HEK293 (cell line): Measurements from ENCODE around the gene MED25.
A peak's percentile ranks its signal among the peaks of the same experiment; 100 is the strongest.

Experiments used
- HIC1 ChIP-seq: fragments of 450-650 bp; formaldehyde crosslinking; IDR thresholded peaks from 2 replicates; pipeline ENCODE4 v1.5.1; 2016; ENCODE audit warnings: missing biosample characterization, missing genetic modification characterization
- OSR2 ChIP-seq: fragments of 450-650 bp; formaldehyde crosslinking; IDR thresholded peaks from 2 replicates; pipeline ENCODE4 v1.5.1; 2016; ENCODE audit warnings: missing biosample characterization, missing genetic modification characterization
- PRDM10 ChIP-seq: fragments of 450-650 bp; formaldehyde crosslinking; IDR thresholded peaks from 2 replicates; pipeline ENCODE4 v1.5.1; 2016; ENCODE audit warnings: missing biosample characterization, missing genetic modification characterization
- PRDM2 ChIP-seq: fragments of 450-650 bp; formaldehyde crosslinking; IDR thresholded peaks from 2 replicates; pipeline ENCODE4 v1.5.1; 2016; ENCODE audit warnings: missing biosample characterization, missing genetic modification characterization, borderline replicate concordance
- ZBTB26 ChIP-seq: fragments of 450-650 bp; formaldehyde crosslinking; optimal IDR thresholded peaks from 2 replicates; pipeline ENCODE3; 2016; ENCODE audit warnings: missing biosample characterization, mild to moderate bottlenecking, missing genetic modification characterization
- ZNF133 ChIP-seq: fragments of 450-650 bp; formaldehyde crosslinking; IDR thresholded peaks from 2 replicates; pipeline ENCODE4 v1.5.1; 2016; ENCODE audit warnings: missing biosample characterization, missing genetic modification characterization
- ZNF138 ChIP-seq: fragments of 450-650 bp; formaldehyde crosslinking; IDR thresholded peaks from 2 replicates; pipeline ENCODE4 v1.5.1; 2016; ENCODE audit warnings: missing biosample characterization, missing genetic modification characterization, borderline replicate concordance
- ZNF202 ChIP-seq: fragments of 450-650 bp; formaldehyde crosslinking; IDR thresholded peaks from 2 replicates; pipeline ENCODE4 v1.5.1; 2016; ENCODE audit warnings: missing biosample characterization, missing genetic modification characterization, borderline replicate concordance
- ZNF341 ChIP-seq: fragments of 450-650 bp; formaldehyde crosslinking; IDR thresholded peaks from 2 replicates; pipeline ENCODE4; 2016; ENCODE audit warnings: low read depth, missing biosample characterization, missing genetic modification characterization
- ZNF350 ChIP-seq: fragments of 450-650 bp; formaldehyde crosslinking; IDR thresholded peaks from 2 replicates; pipeline ENCODE4 v1.5.0; 2017; ENCODE audit warnings: missing biosample characterization, mild to moderate bottlenecking, missing genetic modification characterization
- ZNF580 ChIP-seq: fragments of 450-650 bp; formaldehyde crosslinking; IDR thresholded peaks from 2 replicates; pipeline ENCODE4 v1.5.1; 2016; ENCODE audit warnings: missing biosample characterization, missing genetic modification characterization
- ZNF660 ChIP-seq: fragments of 450-650 bp; IDR thresholded peaks from 2 replicates; pipeline ENCODE4 v1.5.1; 2018; ENCODE audit warnings: missing biosample characterization, mild to moderate bottlenecking, missing genetic modification characterization

The MED25 gene

GRCh38 chr19:49847731-49848696 is 29.9 kb downstream of the MED25 start (continued):
- TF ChIP-seq HIC1 (tag by site-specific recombination) (peak; percentile 33; the same call in 1 of the 2 replicates), PRDM2 (tag by site-specific recombination) (no peak), ZNF202 (tag by site-specific recombination) (no peak), ZNF341 (no peak), ZNF350 (tag by site-specific recombination) (no peak), ZNF660 (peak; percentile 73; the same call in 1 of the 2 replicates), ZNF133 (tag by site-specific recombination) (no peak), ZNF580 (tag by site-specific recombination) (0 out of 2 replicates have a peak, but pooled peaks have one; percentile 14), ZNF138 (tag by site-specific recombination) (no peak), OSR2 (tag by site-specific recombination) (peak; percentile 44; the same call in 1 of the 2 replicates), PRDM10 (tag by site-specific recombination) (peak; percentile 99), ZBTB26 (peak; percentile 10)
